CD14-positive monocyte (primary cell): ENCODE measurements around the gene SUSD6. TPM values are rescaled to one million over a fixed set of nuclear protein-coding genes. Genes with fewer than 3 reads are reported as not detected.
"Not testable (repeated sequence)": the region's sequence is repeated elsewhere in the genome, so short reads cannot be mapped to it uniquely, and the experiment has no call there.

Source experiments
- DNase-seq, 3 donors: peaks; one replicate each; pipeline ENCODE4 v3.0.0-alpha.2; 2011 to 2022
- H2AFZ ChIP-seq: 2 replicates; pipeline ENCODE4 v1.6.0; 2012; ENCODE audit warnings: mild to moderate bottlenecking, low read depth, low read length, inconsistent platforms; ENCODE audit not compliant: insufficient read depth, poor library complexity, severe bottlenecking
- H3K27ac ChIP-seq, 2 donors: 1 replicate in 1 of 2; 2 replicates in 1 of 2; pipeline ENCODE4 v1.5.1; 2012 to 2013; ENCODE audit warnings: low read length in 2 of 2, control low read depth in 1 of 2, inconsistent platforms in 1 of 2, low read depth in 1 of 2, mild to moderate bottlenecking in 1 of 2
- H3K27me3 ChIP-seq, 2 donors: one replicate each; pipeline versions ENCODE4 v1.6.0 to v1.6.1; 2011 to 2013; ENCODE audit warnings: low read length in 2 of 2; ENCODE audit not compliant: control insufficient read depth in 2 of 2, insufficient read depth in 2 of 2
- H3K36me3 ChIP-seq, 2 donors: replicated peaks in 1 of 2; 1 replicate in 1 of 2; 2 replicates in 1 of 2; pipeline versions ENCODE4 v1.5.1 to v1.6.1; 2012 to 2013; ENCODE audit warnings: low read length in 2 of 2, control low read depth in 1 of 2, inconsistent platforms in 1 of 2, mild to moderate bottlenecking in 1 of 2; ENCODE audit not compliant: insufficient read depth in 2 of 2, control insufficient read depth in 1 of 2
- H3K4me1 ChIP-seq, 2 donors: 1 replicate in 1 of 2; 2 replicates in 1 of 2; pipeline versions ENCODE4 v1.5.1 to v1.6.1; 2012 to 2013; ENCODE audit warnings: low read length in 2 of 2, control low read depth in 1 of 2, inconsistent platforms in 1 of 2, mild to moderate bottlenecking in 1 of 2, moderate library complexity in 1 of 2; ENCODE audit not compliant: insufficient read depth in 2 of 2, control insufficient read depth in 1 of 2
- H3K4me2 ChIP-seq: replicated peaks from 2 replicates; pipeline ENCODE3; 2012; ENCODE audit warnings: low read length, moderate library complexity, mild to moderate bottlenecking; ENCODE audit not compliant: poor library complexity, severe bottlenecking; ENCODE audit errors: extremely low read depth
- H3K4me3 ChIP-seq, 3 experiments: fragments of 200-600 bp in 1 of 3; sonication (generic) in 1 of 3; replicated peaks in 1 of 3; 1 replicate in 2 of 3; 2 replicates in 1 of 3; pipeline ENCODE4 v1.5.1; 2011 to 2013; ENCODE audit warnings: low read length in 3 of 3, mild to moderate bottlenecking in 3 of 3, control low read depth in 2 of 3, low read depth in 2 of 3, inconsistent platforms in 1 of 3, moderate library complexity in 1 of 3
- H3K79me2 ChIP-seq: 2 replicates; pipeline ENCODE4 v1.6.0; 2012; ENCODE audit warnings: mild to moderate bottlenecking, control low read depth, inconsistent platforms, low read length, moderate library complexity; ENCODE audit not compliant: insufficient read depth
- H3K9ac ChIP-seq: 2 replicates; pipeline ENCODE4 v1.6.0; 2017; ENCODE audit warnings: low read length, mild to moderate bottlenecking; ENCODE audit not compliant: insufficient read depth, poor library complexity, severe bottlenecking
- H3K9me3 ChIP-seq, 2 donors: replicated peaks in 1 of 2; 1 replicate in 1 of 2; 2 replicates in 1 of 2; pipeline versions ENCODE4 v1.5.1 to v1.6.1; 2012 to 2013; ENCODE audit warnings: low read length in 2 of 2, control low read depth in 1 of 2; ENCODE audit not compliant: control insufficient read depth in 1 of 2, insufficient read depth in 1 of 2
- H4K20me1 ChIP-seq: 2 replicates; pipeline ENCODE4 v1.6.0; 2012; ENCODE audit warnings: mild to moderate bottlenecking, low read length, control low read depth, moderate library complexity; ENCODE audit not compliant: insufficient read depth
- H3K27ac Mint-ChIP-seq, 7 donors: one replicate each; pipeline ENCODE4 v1.8.0; 2020; ENCODE audit warnings: mild to moderate bottlenecking in 7 of 7, mixed read lengths in 7 of 7, moderate library complexity in 6 of 7, inconsistent platforms in 2 of 7
- H3K27me3 Mint-ChIP-seq, 3 donors: one replicate each; pipeline ENCODE4 v1.8.0; 2021 to 2022; ENCODE audit warnings: low read depth in 3 of 3, mild to moderate bottlenecking in 3 of 3, mixed read lengths in 3 of 3, moderate library complexity in 3 of 3, inconsistent platforms in 1 of 3
- H3K36me3 Mint-ChIP-seq, 2 donors: one replicate each; pipeline ENCODE4 v1.8.0; 2020; ENCODE audit warnings: mixed read lengths in 2 of 2, inconsistent platforms in 1 of 2, mild to moderate bottlenecking in 1 of 2
- H3K4me1 Mint-ChIP-seq: one replicate; pipeline ENCODE4 v1.8.0; 2020; ENCODE audit warnings: mild to moderate bottlenecking, mixed read lengths
- H3K4me3 Mint-ChIP-seq, 2 donors: one replicate each; pipeline ENCODE4 v1.8.0; 2020; ENCODE audit warnings: mild to moderate bottlenecking in 2 of 2, mixed read lengths in 2 of 2, moderate library complexity in 1 of 2
- H3K9me3 Mint-ChIP-seq, 7 donors: one replicate each; pipeline ENCODE4 v1.8.0; 2020 to 2022; ENCODE audit warnings: mixed read lengths in 7 of 7, mild to moderate bottlenecking in 6 of 7, moderate library complexity in 6 of 7, inconsistent platforms in 2 of 7
- WGBS: methylation state at CpG from one replicate; pipeline ENCODE4 v1.1.5; 2013; ENCODE audit warnings: missing lambda C conversion rate; ENCODE audit not compliant: insufficient coverage; 5-methylcytosine and 5-hydroxymethylcytosine counted together
- intact Hi-C, 2 donors: fragments of 100-400 bp; cut with micrococcal nuclease; formaldehyde crosslinking; loops; one replicate each; pipeline versions ENCODE4 v1.15.0 to v1.15.1; 2023
- polyA plus RNA-seq, 3 donors: library from polyadenylated mRNA; depleted of rRNA in 1 of 3; unstranded in 2 of 3; stranded (reverse) in 1 of 3; fragments of 300-500 nt in 2 of 3; fragments of >200 nt in 1 of 3; fragmentation: Illumina TruSeq in 2 of 3; gene quantifications; 1 replicate in 2 of 3; 2 replicates in 1 of 3; pipeline ENCODE4 v1.2.3, GENCODE V29; 2012 to 2021
- TF ChIP-seq, protein P1 (sequence below): fragments of 200-600 bp; IDR thresholded peaks from one replicate; pipeline ENCODE4 v1.8.0; 2022; ENCODE audit warnings: antibody characterized with exemption, mild to moderate bottlenecking

Gene SUSD6
- polyA plus RNA-seq, 3 donors: 17.3 to 81.8 (median 30.1) TPM

DNA sequence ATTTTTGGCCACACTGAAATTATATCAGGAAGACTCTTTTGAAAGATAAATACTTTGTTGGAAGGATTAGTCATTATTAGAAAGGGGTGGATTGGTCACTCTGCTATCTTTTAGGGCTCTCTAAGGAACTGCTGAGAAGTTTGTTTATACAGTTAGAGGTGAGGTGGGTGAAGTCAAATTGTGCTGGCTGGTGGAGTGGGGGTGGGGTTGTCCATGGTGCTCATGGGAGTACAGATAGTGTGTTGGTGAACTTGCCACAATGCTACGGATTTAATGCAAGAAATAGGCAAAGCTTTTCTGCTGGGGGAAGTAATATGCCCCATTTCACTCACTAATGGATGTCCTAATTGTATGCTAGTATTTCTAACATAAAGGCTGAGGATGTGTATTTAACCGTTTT, 35.8 kb downstream of the SUSD6 start:
- DNase-seq: no peak
- H3K27me3 ChIP-seq: no peaks in the 10 kb centered on the region
- peak overlapping the region in 1 of 2 donors; percentile 98 for H3K27ac ChIP-seq
- no peak overlapping the region for H3K4me2 ChIP-seq
- H3K36me3 ChIP-seq: peaks cover 0 to 8% of the 10 kb centered on the region in 2 donors
- H4K20me1 ChIP-seq: peaks cover 98% of the 10 kb centered on the region
- H3K9ac ChIP-seq: no peak overlapping the region
- H2AFZ ChIP-seq: no peak overlapping the region
- no CpG with 5 or more reads among the region's 2 CpGs for WGBS
- no peak overlapping the region for H3K4me3 Mint-ChIP-seq
- H3K9me3 ChIP-seq: peaks cover 5 to 8% of the 10 kb centered on the region in 2 donors
- H3K9me3 Mint-ChIP-seq: peaks cover 3 to 13% (median 6%) of the 10 kb centered on the region in 7 donors
- TF ChIP-seq, protein P1, sequence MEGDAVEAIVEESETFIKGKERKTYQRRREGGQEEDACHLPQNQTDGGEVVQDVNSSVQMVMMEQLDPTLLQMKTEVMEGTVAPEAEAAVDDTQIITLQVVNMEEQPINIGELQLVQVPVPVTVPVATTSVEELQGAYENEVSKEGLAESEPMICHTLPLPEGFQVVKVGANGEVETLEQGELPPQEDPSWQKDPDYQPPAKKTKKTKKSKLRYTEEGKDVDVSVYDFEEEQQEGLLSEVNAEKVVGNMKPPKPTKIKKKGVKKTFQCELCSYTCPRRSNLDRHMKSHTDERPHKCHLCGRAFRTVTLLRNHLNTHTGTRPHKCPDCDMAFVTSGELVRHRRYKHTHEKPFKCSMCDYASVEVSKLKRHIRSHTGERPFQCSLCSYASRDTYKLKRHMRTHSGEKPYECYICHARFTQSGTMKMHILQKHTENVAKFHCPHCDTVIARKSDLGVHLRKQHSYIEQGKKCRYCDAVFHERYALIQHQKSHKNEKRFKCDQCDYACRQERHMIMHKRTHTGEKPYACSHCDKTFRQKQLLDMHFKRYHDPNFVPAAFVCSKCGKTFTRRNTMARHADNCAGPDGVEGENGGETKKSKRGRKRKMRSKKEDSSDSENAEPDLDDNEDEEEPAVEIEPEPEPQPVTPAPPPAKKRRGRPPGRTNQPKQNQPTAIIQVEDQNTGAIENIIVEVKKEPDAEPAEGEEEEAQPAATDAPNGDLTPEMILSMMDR: no peak
- peaks cover 86 to 94% of the 10 kb centered on the region in 2 donors for H3K4me1 ChIP-seq
- intact Hi-C loops: no loop called here
- H3K27me3 Mint-ChIP-seq: peaks cover 0 to 5% (median 3%) of the 10 kb centered on the region in 3 donors
- H3K27ac Mint-ChIP-seq: peak overlapping the region in 3 of 7 donors; percentile 51 to 81 (median 62)
- H3K4me1 Mint-ChIP-seq: peaks cover 94% of the 10 kb centered on the region
- H3K4me3 ChIP-seq: no peak overlapping the region
- H3K36me3 Mint-ChIP-seq: peaks cover 23 to 41% of the 10 kb centered on the region in 2 donors
- peaks cover 98% of the 10 kb centered on the region for H3K79me2 ChIP-seq

DNA sequence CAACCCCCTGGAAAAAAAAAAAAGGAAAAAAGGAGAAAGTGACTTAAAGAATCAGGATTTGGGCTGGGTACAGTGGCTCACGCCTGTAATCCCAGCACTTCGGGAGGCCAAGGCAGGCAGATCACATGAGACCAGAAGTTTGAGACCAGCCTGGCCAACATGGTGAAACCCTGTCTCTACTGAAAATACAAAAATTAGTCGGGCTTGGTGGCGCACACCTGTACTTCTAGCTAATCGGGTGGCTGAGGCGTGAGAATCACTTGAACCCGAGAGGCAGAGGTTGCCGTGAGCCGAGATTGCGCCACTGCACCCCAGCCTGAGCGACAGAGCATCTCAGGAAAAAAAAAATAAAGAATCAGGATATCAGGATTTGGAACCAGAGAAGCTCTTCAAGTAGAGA, 36.2 kb downstream of the SUSD6 start:
- H3K27me3 ChIP-seq, H3K4me2 ChIP-seq, H3K27me3 Mint-ChIP-seq, H3K9me3 Mint-ChIP-seq, H3K4me3 Mint-ChIP-seq, H3K9me3 ChIP-seq, H2AFZ ChIP-seq, H3K9ac ChIP-seq, H3K36me3 ChIP-seq, H3K4me3 ChIP-seq, DNase-seq, intact Hi-C loops: not testable (repeated sequence)
- Mint-ChIP-seq H3K27ac (peak overlapping the region in 5 of 7 donors; percentile 41 to 81 (median 54)), H3K36me3 (peaks cover 19 to 37% of the 10 kb centered on the region in 2 donors), H3K4me1 (peaks cover 92% of the 10 kb centered on the region)
- WGBS: 87% methylated on average over 11 of the region's 11 CpGs
- H3K4me1 ChIP-seq: peaks cover 89 to 96% of the 10 kb centered on the region in 2 donors
- H4K20me1 ChIP-seq: peaks cover 97% of the 10 kb centered on the region
- H3K27ac ChIP-seq: peak overlapping the region in 1 of 2 donors; percentile 98
- H3K79me2 ChIP-seq: peaks cover 98% of the 10 kb centered on the region
